Measurements from ENCODE around the gene MMEL1. TPM values are rescaled to one million over a fixed set of nuclear protein-coding genes. Genes with fewer than 3 reads are reported as not detected.
"Not testable (repeated sequence)": the region's sequence is repeated elsewhere in the genome, so short reads cannot be mapped to it uniquely, and the experiment has no call there.

MMEL1 gene
- total RNA-seq, 1 experiment from 2014 or later = 0.46 TPM

GRCh38 chr1:2570332-2570731, 62.5 kb downstream of the MMEL1 start:
- intact Hi-C loops (cut with micrococcal nuclease; ENCODE audit: unreplicated experiment) (no loop called here), in situ Hi-C loops (cut with HindIII; ENCODE audit: low pct_unique_long_range_greater_than_20kb, low sequenced_read_pairs) (no loop called here)
- peaks cover 10% of the 10 kb centered on the region; the same call in 1 of the 2 replicates for H3K9me3 ChIP-seq (ENCODE audit: control insufficient read depth, insufficient read depth, low read depth, low read length)
- TF ChIP-seq REST (IDR thresholded peaks at IDR 0.05; ENCODE audit: insufficient read depth in 1 of 2, low read depth in 2 of 2, low read length in 1 of 2) (no peak), POLR2AphosphoS5 (IDR thresholded peaks at IDR 0.05; ENCODE audit: low read depth, low read length) (no peak), SIN3A (IDR thresholded peaks at IDR 0.05; ENCODE audit: borderline replicate concordance, insufficient read depth, low read depth, low read length) (no peak)
- no peak overlapping the region for H3K27ac ChIP-seq (ENCODE audit: low read length)
- no peak overlapping the region for H3K4me3 ChIP-seq (ENCODE audit: low read depth in 2 of 2, low read length in 2 of 2)
- no peaks in the 10 kb centered on the region for H3K36me3 ChIP-seq (ENCODE audit: control insufficient read depth, insufficient read depth, low read length)
- ATAC-seq = no peak
- CTCF ChIA-PET = interaction anchor here (0.6 kb wide), 1 partner anchor 16 kb away, joined by 3 read pairs; no protein-coding TSS in a partner anchor
- no TSS peak for BruUV-seq (replicated peaks)
- POLR2A ChIA-PET = no interaction called here
- no peaks in the 10 kb centered on the region for H3K4me1 ChIP-seq (ENCODE audit: control insufficient read depth, insufficient read depth, low read length)
- H3K27me3 ChIP-seq (ENCODE audit: control insufficient read depth, insufficient read depth, low read length) = no peaks in the 10 kb centered on the region
- no peak for DNase-seq (ENCODE audit: low read depth, low spot score)

- POLR2A ChIA-PET; H3K27me3 ChIP-seq (ENCODE audit: control insufficient read depth, insufficient read depth, low read length); intact Hi-C loops (cut with micrococcal nuclease; ENCODE audit: unreplicated experiment); H3K4me3 ChIP-seq (ENCODE audit: low read depth in 2 of 2, low read length in 2 of 2); CTCF ChIA-PET; H3K36me3 ChIP-seq (ENCODE audit: control insufficient read depth, insufficient read depth, low read length); in situ Hi-C loops (cut with HindIII; ENCODE audit: low pct_unique_long_range_greater_than_20kb, low sequenced_read_pairs); H3K9me3 ChIP-seq (ENCODE audit: control insufficient read depth, insufficient read depth, low read depth, low read length); BruUV-seq (replicated peaks); DNase-seq (ENCODE audit: low read depth, low spot score); H3K4me1 ChIP-seq (ENCODE audit: control insufficient read depth, insufficient read depth, low read length); H3K27ac ChIP-seq (ENCODE audit: low read length); ATAC-seq: not testable (repeated sequence)
Measured at GRCh38 chr1:2569703-2570102, 63.1 kb downstream of the MMEL1 start.

GRCh38 chr1:2569060-2569459, 63.8 kb downstream of the MMEL1 start:
- no TSS peak for BruUV-seq (replicated peaks)
- ChIA-PET CTCF (no interaction called here), POLR2A (no interaction called here)
- DNase-seq (ENCODE audit: low read depth, low spot score) (no peak), ATAC-seq (no peak)
- Histone ChIP-seq H3K9me3 (ENCODE audit: control insufficient read depth, insufficient read depth, low read depth, low read length) (peaks cover 9% of the 10 kb centered on the region; the same call in 1 of the 2 replicates), H3K27ac (ENCODE audit: low read length) (no peak overlapping the region), H3K27me3 (ENCODE audit: control insufficient read depth, insufficient read depth, low read length) (no peaks in the 10 kb centered on the region), H3K4me1 (ENCODE audit: control insufficient read depth, insufficient read depth, low read length) (no peaks in the 10 kb centered on the region), H3K4me3 (ENCODE audit: low read depth in 2 of 2, low read length in 2 of 2) (no peak overlapping the region), H3K36me3 (ENCODE audit: control insufficient read depth, insufficient read depth, low read length) (no peaks in the 10 kb centered on the region)
- in situ Hi-C loops (cut with HindIII; ENCODE audit: low pct_unique_long_range_greater_than_20kb, low sequenced_read_pairs) = no loop called here
- TF ChIP-seq CTCF (IDR thresholded peaks at IDR 0.05) (no peak), POLR2AphosphoS5 (IDR thresholded peaks at IDR 0.05; ENCODE audit: low read depth, low read length) (no peak), SIN3A (IDR thresholded peaks at IDR 0.05; ENCODE audit: borderline replicate concordance, insufficient read depth, low read depth, low read length) (no peak), TCF7L2 (IDR thresholded peaks at IDR 0.05; ENCODE audit: low read depth, low read length) (no peak), REST (IDR thresholded peaks at IDR 0.05; ENCODE audit: insufficient read depth in 1 of 2, low read depth in 2 of 2, low read length in 1 of 2) (no peak)
- intact Hi-C loops (cut with micrococcal nuclease; ENCODE audit: unreplicated experiment) = no loop called here

GRCh38 chr1:2568187-2568816, 64.5 kb downstream of the MMEL1 start:
- DNase-seq (ENCODE audit: low read depth, low spot score); H3K9me3 ChIP-seq (ENCODE audit: control insufficient read depth, insufficient read depth, low read depth, low read length); H3K4me3 ChIP-seq (ENCODE audit: low read depth in 2 of 2, low read length in 2 of 2); BruUV-seq (replicated peaks); POLR2A ChIA-PET; intact Hi-C loops (cut with micrococcal nuclease; ENCODE audit: unreplicated experiment); H3K4me1 ChIP-seq (ENCODE audit: control insufficient read depth, insufficient read depth, low read length); H3K27ac ChIP-seq (ENCODE audit: low read length); H3K27me3 ChIP-seq (ENCODE audit: control insufficient read depth, insufficient read depth, low read length); in situ Hi-C loops (cut with HindIII; ENCODE audit: low pct_unique_long_range_greater_than_20kb, low sequenced_read_pairs); CTCF ChIA-PET; H3K36me3 ChIP-seq (ENCODE audit: control insufficient read depth, insufficient read depth, low read length): not testable (repeated sequence)
- 0 out of 2 replicates have a peak, but pooled peaks have one; percentile 32 for ATAC-seq

Measured in Panc1 (cell line).